Gastrocnemius medialis (tissue), 4 donors: ENCODE results near the gene RPS2. TPM values are rescaled to one million over a fixed set of nuclear protein-coding genes. Genes with fewer than 3 reads are reported as not detected.

Source experiments
- ATAC-seq, 2 donors: fragments of 150-250 bp; one replicate each; pipeline ENCODE4 v1.9.1; 2016
- DNase-seq, 2 donors: peaks; one replicate each; pipeline ENCODE4 v3.0.0-alpha.2; 2019
- H3K27ac ChIP-seq, 4 donors: fragments of 200-600 bp; sonication (generic); 1 replicate in 1 of 4; 2 replicates in 3 of 4; pipeline ENCODE4 v1.5.1; 2016 to 2018; ENCODE audit warnings: mild to moderate bottlenecking in 2 of 4, moderate library complexity in 1 of 4
- H3K27me3 ChIP-seq, 3 donors: fragments of 200-600 bp; sonication (generic) in 2 of 3; 1 replicate in 1 of 3; 2 replicates in 2 of 3; pipeline versions ENCODE4 v1.5.1 to v1.6.0; 2016 to 2019; ENCODE audit warnings: mild to moderate bottlenecking in 1 of 3, moderate library complexity in 1 of 3
- H3K36me3 ChIP-seq, 2 donors: fragments of 200-600 bp; sonication (generic) in 1 of 2; one replicate each; pipeline ENCODE4 v1.5.1; 2017 to 2018
- H3K4me1 ChIP-seq, 2 donors: fragments of 200-600 bp; sonication (generic) in 1 of 2; one replicate each; pipeline ENCODE4 v1.5.1; 2016 to 2017; ENCODE audit warnings: mild to moderate bottlenecking in 2 of 2
- H3K4me3 ChIP-seq, 4 donors: fragments of 200-600 bp; sonication (generic) in 3 of 4; 1 replicate in 1 of 4; 2 replicates in 3 of 4; pipeline ENCODE4 v1.5.1; 2016 to 2019; ENCODE audit warnings: mild to moderate bottlenecking in 2 of 4
- H3K9me3 ChIP-seq, 3 donors: fragments of 200-600 bp; sonication (generic) in 2 of 3; 1 replicate in 1 of 3; 2 replicates in 2 of 3; pipeline ENCODE4 v1.5.1; 2016 to 2019
- CTCF ChIP-seq, 5 experiments: fragments of 450-650 bp in 3 of 5; fragments of 200-600 bp in 2 of 5; sonication (generic) in 2 of 5; IDR thresholded peaks in 4 of 5; conservative IDR thresholded peaks in 1 of 5; 1 replicate in 4 of 5; 2 replicates in 1 of 5; pipeline ENCODE4 v1.5.1; 2016 to 2019; ENCODE audit warnings: antibody characterized with exemption in 5 of 5, mild to moderate bottlenecking in 3 of 5, moderate library complexity in 3 of 5
- POLR2A ChIP-seq, 2 donors: fragments of 450-650 bp; IDR thresholded peaks; one replicate each; pipeline ENCODE4 v1.6.1; 2017; ENCODE audit warnings: antibody characterized with exemption in 2 of 2, mild to moderate bottlenecking in 2 of 2, moderate library complexity in 2 of 2
- in situ Hi-C, 4 donors: fragments of 200-750 bp; cut with MboI; loops; one replicate each; pipeline versions ENCODE4 v1.15.0 to v1.8.0; 2017; ENCODE audit warnings: low sequenced_read_pairs in 4 of 4
- intact Hi-C: fragments of 100-400 bp; cut with DNase I; formaldehyde crosslinking; loops from one replicate; pipeline ENCODE4 v1.15.1; 2023; ENCODE audit warnings: low total_unique reads
- total RNA-seq, 4 donors: library from RNA; depleted of rRNA; stranded (reverse); fragments of >200 nt; gene quantifications; one replicate each; pipeline versions ENCODE4 v1.1.0 to v1.2.3, GENCODE V29; 2016

Gene RPS2
- total RNA-seq, 4 donors from 2014 or later, result 1,162 to 1,876 (median 1,684) TPM

- in situ Hi-C loops (no loop called here), intact Hi-C loops (loop anchor here (10.0 kb wide), 1 partner anchor 588 kb away; the partner anchor contains the start of genes CEMP1 and PDPK1)
- no peaks in the 10 kb centered on the region for H3K9me3 ChIP-seq
- DNase-seq, result peak in 1 of 2 donors; percentile 46
- H3K27ac ChIP-seq, result peak overlapping the region; percentile 98 to 100 (median 98)
- H3K36me3 ChIP-seq, result no peaks in the 10 kb centered on the region
- H3K27me3 ChIP-seq, result no peaks in the 10 kb centered on the region
- no peak for ATAC-seq
- H3K4me3 ChIP-seq, result no peak overlapping the region
- TF ChIP-seq POLR2A (IDR thresholded peaks at IDR 0.05) (no peak), CTCF (IDR thresholded peaks at IDR 0.05 in 4 of 5, conservative IDR thresholded peaks at IDR 0.05 in 1 of 5) (no peak)
- H3K4me1 ChIP-seq, result peaks cover 37 to 70% of the 10 kb centered on the region in 2 donors
These were observed 17.9 kb downstream of the RPS2 start for GRCh38 chr16:1946495-1947368.

- no peaks in the 10 kb centered on the region for H3K9me3 ChIP-seq
- intact Hi-C loops (loop anchor here (10.0 kb wide), 1 partner anchor 589 kb away; the partner anchor contains the start of genes CEMP1 and PDPK1), in situ Hi-C loops (no loop called here)
- no peak for TF ChIP-seq CTCF (IDR thresholded peaks at IDR 0.05 in 4 of 5, conservative IDR thresholded peaks at IDR 0.05 in 1 of 5)
- no peak for TF ChIP-seq POLR2A (IDR thresholded peaks at IDR 0.05)
- H3K36me3 ChIP-seq, result no peaks in the 10 kb centered on the region
- no peak overlapping the region for H3K4me3 ChIP-seq
- ATAC-seq (no peak), DNase-seq (no peak)
- peak overlapping the region; percentile 98 to 100 (median 98) for H3K27ac ChIP-seq
- H3K4me1 ChIP-seq, result peaks cover 39 to 69% of the 10 kb centered on the region in 2 donors
- no peaks in the 10 kb centered on the region for H3K27me3 ChIP-seq
These were observed 18.9 kb downstream of the RPS2 start for GRCh38 chr16:1945559-1946391.

GRCh38 chr16:1944612-1945199, 19.9 kb downstream of the RPS2 start:
- peaks cover 0 to 10% of the 10 kb centered on the region in 2 donors for H3K36me3 ChIP-seq
- ATAC-seq (no peak), DNase-seq (no peak)
- no peaks in the 10 kb centered on the region for H3K27me3 ChIP-seq
- in situ Hi-C loops (no loop called here), intact Hi-C loops (loop anchor here (10.0 kb wide), 1 partner anchor 590 kb away; the partner anchor contains the start of genes CEMP1 and PDPK1)
- H3K9me3 ChIP-seq, result no peaks in the 10 kb centered on the region
- H3K4me3 ChIP-seq, result no peak overlapping the region
- peaks cover 35 to 66% of the 10 kb centered on the region in 2 donors for H3K4me1 ChIP-seq
- peak overlapping the region; percentile 98 to 100 (median 98) for H3K27ac ChIP-seq
- TF ChIP-seq POLR2A (IDR thresholded peaks at IDR 0.05) (no peak), CTCF (IDR thresholded peaks at IDR 0.05 in 4 of 5, conservative IDR thresholded peaks at IDR 0.05 in 1 of 5) (no peak)
